Stomach (tissue), 19 donors: ENCODE data around the gene POMGNT2. TPM values are rescaled to one million over a fixed set of nuclear protein-coding genes. Genes with fewer than 3 reads are reported as not detected.
A peak's percentile ranks its signal among the peaks of the same experiment; 100 is the strongest.

ENCODE experiments used
- DNase-seq, 2 donors: peaks; one replicate each; pipeline versions ENCODE4 v3.0.0 to v3.0.0-alpha.2; 2013 to 2019
- H3K27ac ChIP-seq, 5 donors: fragments of 200-600 bp in 4 of 5; sonication (generic) in 4 of 5; one replicate each; pipeline ENCODE4 v1.5.1; 2013 to 2019; ENCODE audit warnings: mild to moderate bottlenecking in 1 of 5, moderate library complexity in 1 of 5
- H3K27me3 ChIP-seq, 3 donors: fragments of 200-600 bp; sonication (generic); one replicate each; pipeline ENCODE4 v1.5.1; 2017 to 2019; ENCODE audit warnings: mixed run types in 1 of 3
- H3K36me3 ChIP-seq, 4 donors: fragments of 200-600 bp; sonication (generic); 1 replicate in 3 of 4; 2 replicates in 1 of 4; pipeline ENCODE4 v1.5.1; 2016 to 2019
- H3K4me1 ChIP-seq, 4 donors: fragments of 200-600 bp; sonication (generic); one replicate each; pipeline ENCODE4 v1.5.1; 2016 to 2019
- H3K4me3 ChIP-seq, 4 donors: fragments of 200-600 bp; sonication (generic) in 3 of 4; one replicate each; pipeline ENCODE4 v1.5.1; 2016 to 2019; ENCODE audit warnings: mild to moderate bottlenecking in 1 of 4
- H3K9me3 ChIP-seq, 4 donors: fragments of 200-600 bp; sonication (generic); one replicate each; pipeline ENCODE4 v1.5.1; 2016 to 2019
- CTCF ChIP-seq, 7 experiments: fragments of 450-650 bp in 4 of 7; fragments of 200-600 bp in 3 of 7; sonication (generic) in 3 of 7; IDR thresholded peaks; one replicate each; pipeline ENCODE4 v1.5.1; 2016 to 2019; ENCODE audit warnings: antibody characterized with exemption in 7 of 7, control low read depth in 2 of 7, mild to moderate bottlenecking in 1 of 7
- EP300 ChIP-seq: sonication (generic); formaldehyde crosslinking; IDR thresholded peaks from one replicate; pipeline ENCODE4 v1.6.1; 2017; ENCODE audit warnings: antibody characterized with exemption
- POLR2A ChIP-seq, 4 donors: fragments of 450-650 bp; IDR thresholded peaks; one replicate each; pipeline ENCODE4 v1.6.1; 2016; ENCODE audit warnings: antibody characterized with exemption in 4 of 4, control low read depth in 2 of 4, mild to moderate bottlenecking in 1 of 4, moderate library complexity in 1 of 4
- POLR2AphosphoS5 ChIP-seq, 3 donors: sonication (generic); formaldehyde crosslinking; IDR thresholded peaks; one replicate each; pipeline ENCODE4 v1.6.1; 2016; ENCODE audit warnings: antibody characterized with exemption in 3 of 3
- WGBS, 5 donors: extraction: QIAGEN DNeasy Blood & Tissue Kit in 3 of 5; methylation state at CpG; one replicate each; pipeline versions ENCODE4 v1.1.5 to v1.1.7; 2013 to 2018; 5-methylcytosine and 5-hydroxymethylcytosine counted together
- intact Hi-C: fragments of 100-400 bp; cut with DNase I; formaldehyde crosslinking; loops from one replicate; pipeline ENCODE4 v1.15.1; 2023; ENCODE audit warnings: low total_unique reads
- long read RNA-seq, 10 donors: transcript quantifications; one replicate each; lab custom pipeline, GENCODE V29; 2026
- polyA plus RNA-seq, 3 donors: library from polyadenylated mRNA; stranded (reverse); fragments of 200-250 nt; gene quantifications; one replicate each; pipeline ENCODE4 v1.2.3, GENCODE V29; 2013
- total RNA-seq, 5 donors: library from RNA; depleted of rRNA; stranded (reverse); fragments of >200 nt; gene quantifications; one replicate each; pipeline versions ENCODE4 v1.1.0 to v1.2.3, GENCODE V29; 2014 to 2016
- donor health status: healthy with polysubstance abuse.
- donor health status: Bipolar disorder and iron deficiency.
- donor health status: healthy.

POMGNT2 gene
- total RNA-seq (10 to 100 TPM in 3 of 5 donors, 1 to 10 TPM in 2; 7.0 to 48.1 (median 14.3) TPM), polyA plus RNA-seq (1 to 10 TPM; 5.3 to 8.2 (median 7.1) TPM)
- long read RNA-seq, donor 1, transcript POMGNT2-201 (2 exons, 2,544 nt): major isoform, 5 of 5 reads
- long read RNA-seq, donor 1, partial matches to known transcripts: 0 of 5 reads
- long read RNA-seq, donor 1, other reads (novel, unspliced or antisense): 0 of 5 reads
- long read RNA-seq, donor 2, partial matches to known transcripts: 0 of 4 reads
- long read RNA-seq, donor 2, other reads (novel, unspliced or antisense): 0 of 4 reads
- long read RNA-seq, donor 3, partial matches to known transcripts: 0 of 3 reads
- long read RNA-seq, donor 3, other reads (novel, unspliced or antisense): 0 of 3 reads
- long read RNA-seq, donor 4, partial matches to known transcripts: 0 of 1 reads
- long read RNA-seq, donor 4, other reads (novel, unspliced or antisense): 0 of 1 reads
- long read RNA-seq, donor 5, transcript POMGNT2-201 (2 exons, 2,544 nt): major isoform, 7 of 7 reads
- long read RNA-seq, donor 5, partial matches to known transcripts: 0 of 7 reads
- long read RNA-seq, donor 5, other reads (novel, unspliced or antisense): 0 of 7 reads
- long read RNA-seq, donor 6: 0 reads
- long read RNA-seq, donor 7, transcript POMGNT2-201 (2 exons, 2,544 nt): major isoform, 6 of 6 reads
- long read RNA-seq, donor 7, partial matches to known transcripts: 0 of 6 reads
- long read RNA-seq, donor 7, other reads (novel, unspliced or antisense): 0 of 6 reads
- long read RNA-seq, donor 8, transcript POMGNT2-201 (2 exons, 2,544 nt): major isoform, 5 of 5 reads
- long read RNA-seq, donor 8, partial matches to known transcripts: 0 of 5 reads
- long read RNA-seq, donor 8, other reads (novel, unspliced or antisense): 0 of 5 reads
- long read RNA-seq, donor 9, partial matches to known transcripts: 0 of 3 reads
- long read RNA-seq, donor 9, other reads (novel, unspliced or antisense): 0 of 3 reads
- long read RNA-seq, donor 10: 0 reads

GRCh38 chr3:43105596-43106292, at the start of gene POMGNT2:
Gene POMGNT2, minus strand, starts transcription at chr3:43106079. Its CDS starts 24,648 bp downstream, at chr3:43081431.
- intact Hi-C loops: no loop called here
- Histone ChIP-seq H3K4me3 (peak within 1 kb of the TSS; percentile 77 to 96 (median 83)), H3K9me3 (no peaks in the 10 kb centered on the region), H3K27ac (peak within 1 kb of the TSS; percentile 37 to 88 (median 76)), H3K36me3 (no peaks in the 10 kb centered on the region), H3K4me1 (peaks cover 15 to 38% (median 26%) of the 10 kb centered on the region in 4 donors), H3K27me3 (no peaks in the 10 kb centered on the region)
- WGBS, 5 donors: 0 to 3% (median 0%) methylated on average over 19 to 71 of the region's 71 CpGs
- DNase-seq: peak; percentile 92 to 96
- TF ChIP-seq POLR2A (IDR thresholded peaks at IDR 0.05) (no peak), POLR2AphosphoS5 (IDR thresholded peaks at IDR 0.05) (peak in 2 of 3 donors; percentile 7 to 74)

GRCh38 chr3:43154980-43155379, 49.1 kb upstream of the POMGNT2 start:
- Histone ChIP-seq H3K27me3 (no peaks in the 10 kb centered on the region), H3K4me3 (no peak overlapping the region), H3K27ac (no peak overlapping the region), H3K4me1 (peaks cover 3 to 18% (median 10%) of the 10 kb centered on the region in 4 donors), H3K9me3 (no peaks in the 10 kb centered on the region), H3K36me3 (no peaks in the 10 kb centered on the region)
- intact Hi-C loops: loop anchor here (5.0 to 10.0 kb wide), 2 partner anchors 193 to 220 kb away; no protein-coding TSS in a partner anchor
- peak in 1 of 2 donors; percentile 20 for DNase-seq
- WGBS, 5 donors: 79 to 90% (median 84%) methylated on average over 5 of the region's 5 CpGs
- TF ChIP-seq EP300 (no peak), CTCF (IDR thresholded peaks at IDR 0.05) (no peak), POLR2A (IDR thresholded peaks at IDR 0.05) (no peak), POLR2AphosphoS5 (IDR thresholded peaks at IDR 0.05) (no peak)

GRCh38 chr3:43153216-43154083, 47.6 kb upstream of the POMGNT2 start:
- intact Hi-C loops: loop anchor here (5.0 to 10.0 kb wide), 2 partner anchors 191 to 221 kb away; no protein-coding TSS in a partner anchor
- 61 to 67% (median 66%) methylated on average over 19 of the region's 19 CpGs for WGBS, 5 donors
- peak in 1 of 2 donors; percentile 79 for DNase-seq

GRCh38 chr3:43152649-43153048, 46.8 kb upstream of the POMGNT2 start:
- Histone ChIP-seq H3K27ac (peak overlapping the region in 3 of 5 donors; percentile 41 to 68 (median 50)), H3K9me3 (no peaks in the 10 kb centered on the region), H3K36me3 (no peaks in the 10 kb centered on the region), H3K4me3 (no peak overlapping the region), H3K27me3 (no peaks in the 10 kb centered on the region), H3K4me1 (peaks cover 3 to 18% (median 10%) of the 10 kb centered on the region in 4 donors)
- intact Hi-C loops: loop anchor here (5.0 to 10.0 kb wide), 2 partner anchors 190 to 222 kb away; no protein-coding TSS in a partner anchor
- TF ChIP-seq POLR2AphosphoS5 (IDR thresholded peaks at IDR 0.05) (no peak), CTCF (IDR thresholded peaks at IDR 0.05) (no peak)
- 31 to 38% (median 36%) methylated on average over 5 of the region's 5 CpGs for whole genome bisulfite sequencing, 5 donors
- peak in 1 of 2 donors; percentile 73 for DNase-seq

More at GRCh38 chr3:43153216-43154083, 47.6 kb upstream of the POMGNT2 start:
- H3K4me3 ChIP-seq: no peak overlapping the region
- TF ChIP-seq POLR2A (IDR thresholded peaks at IDR 0.05): no peak
- peak in 2 of 3 donors; percentile 26 to 61 for TF ChIP-seq POLR2AphosphoS5 (IDR thresholded peaks at IDR 0.05)
- H3K4me1 ChIP-seq: peaks cover 3 to 18% (median 10%) of the 10 kb centered on the region in 4 donors
- H3K36me3 ChIP-seq: no peaks in the 10 kb centered on the region
- peak overlapping the region in 3 of 5 donors; percentile 41 to 68 (median 50) for H3K27ac ChIP-seq
- H3K27me3 ChIP-seq: no peaks in the 10 kb centered on the region
- H3K9me3 ChIP-seq: no peaks in the 10 kb centered on the region
